ENCODE results near the gene C11orf97. TPM values are rescaled to one million over a fixed set of nuclear protein-coding genes. Genes with fewer than 3 reads are reported as not detected.
"Not testable (repeated sequence)": the region's sequence is repeated elsewhere in the genome, so short reads cannot be mapped to it uniquely, and the experiment has no call there.

The C11orf97 gene
- total RNA-seq, 4 donors from 2014 or later: not detected

DNA sequence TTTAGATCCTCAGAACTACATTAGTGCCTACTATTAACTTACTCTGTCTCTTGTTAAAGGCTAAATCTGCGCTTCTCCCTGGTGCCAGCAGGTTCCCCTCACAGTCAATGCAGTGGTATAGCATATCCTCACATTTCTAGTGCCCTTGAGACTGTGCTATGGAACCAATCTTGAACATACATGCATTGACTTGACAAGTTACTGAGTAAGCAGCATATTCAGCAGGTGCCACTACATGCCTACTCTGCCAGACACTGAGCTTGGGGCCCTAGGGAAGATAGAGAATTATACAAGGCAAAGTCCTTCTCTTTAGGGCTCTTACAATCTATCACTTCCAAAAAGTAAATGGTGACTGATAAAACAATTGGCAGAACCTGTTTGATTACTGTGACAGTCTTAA, 34.6 kb downstream of the C11orf97 start:
- DNase-seq: no peak
- in situ Hi-C loops (cut with MboI; ENCODE audit: low sequenced_read_pairs in 4 of 4): no loop called here
- no peak for ATAC-seq
- H3K27me3 ChIP-seq: no peaks in the 10 kb centered on the region
- no peaks in the 10 kb centered on the region for H3K36me3 ChIP-seq
- H3K4me3 ChIP-seq: no peak overlapping the region
- TF ChIP-seq CTCF (IDR thresholded peaks at IDR 0.05 in 4 of 5, conservative IDR thresholded peaks at IDR 0.05 in 1 of 5) (no peak), POLR2A (IDR thresholded peaks at IDR 0.05) (no peak)
- H3K4me1 ChIP-seq: peaks cover 0 to 10% of the 10 kb centered on the region in 2 donors
- H3K27ac ChIP-seq: no peak overlapping the region
- H3K9me3 ChIP-seq: no peaks in the 10 kb centered on the region
- intact Hi-C loops (cut with DNase I; ENCODE audit: low total_unique reads): no loop called here

DNA sequence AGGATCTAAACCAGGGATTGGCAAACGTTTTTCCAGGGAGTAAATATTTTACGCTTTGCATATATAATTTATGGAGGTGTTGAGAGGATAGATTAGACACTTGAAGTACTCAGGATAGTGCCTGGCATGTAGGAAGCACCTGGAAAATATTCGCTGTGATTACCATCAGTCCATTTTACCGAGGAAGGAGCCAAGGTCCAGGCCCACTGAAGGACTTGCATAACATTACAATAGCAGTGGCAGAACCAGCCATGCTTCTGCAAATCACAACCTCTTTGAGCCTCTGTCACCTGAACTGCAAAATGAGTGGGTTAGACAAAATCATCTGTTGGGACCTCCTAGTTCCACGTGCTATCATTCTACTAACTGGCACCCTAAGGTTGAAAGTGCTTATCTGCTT, 36.9 kb downstream of the C11orf97 start:
- H3K4me3 ChIP-seq: no peak overlapping the region
- H3K36me3 ChIP-seq: no peaks in the 10 kb centered on the region
- in situ Hi-C loops (cut with MboI; ENCODE audit: low sequenced_read_pairs in 4 of 4) (no loop called here), intact Hi-C loops (cut with DNase I; ENCODE audit: low total_unique reads) (no loop called here)
- no peaks in the 10 kb centered on the region for H3K9me3 ChIP-seq
- no peak for ATAC-seq
- H3K4me1 ChIP-seq: peaks cover 0 to 6% of the 10 kb centered on the region in 2 donors
- H3K27me3 ChIP-seq: no peaks in the 10 kb centered on the region
- DNase-seq: no peak
- H3K27ac ChIP-seq: no peak overlapping the region
- no peak for TF ChIP-seq CTCF (IDR thresholded peaks at IDR 0.05 in 4 of 5, conservative IDR thresholded peaks at IDR 0.05 in 1 of 5)
- TF ChIP-seq POLR2A (IDR thresholded peaks at IDR 0.05): no peak

DNA sequence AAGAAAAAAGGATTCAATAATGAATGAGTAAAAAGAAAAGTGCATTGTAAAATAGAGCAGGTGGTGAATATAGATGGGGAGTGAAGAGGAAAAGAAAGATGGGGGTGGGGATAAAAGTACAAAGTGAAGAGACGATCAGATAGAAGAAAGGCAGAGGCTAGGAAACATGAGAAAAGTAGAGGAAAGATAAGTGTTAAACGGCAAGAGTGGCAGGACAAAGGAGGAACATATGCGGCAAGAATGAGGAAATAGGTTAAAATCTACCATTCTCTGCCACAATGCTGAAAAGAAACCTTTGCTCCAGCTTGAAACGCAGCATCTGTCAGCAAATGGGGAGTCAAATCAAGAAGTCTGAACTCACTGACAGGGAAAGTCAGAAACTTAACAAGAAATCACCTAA, 38.3 kb downstream of the C11orf97 start:
- Histone ChIP-seq H3K27me3 (no peaks in the 10 kb centered on the region), H3K4me1 (peaks cover 0 to under 1% of the 10 kb centered on the region in 2 donors), H3K36me3 (no peaks in the 10 kb centered on the region), H3K4me3 (no peak overlapping the region), H3K9me3 (no peaks in the 10 kb centered on the region), H3K27ac (no peak overlapping the region)
- no peak for DNase-seq
- TF ChIP-seq POLR2A (IDR thresholded peaks at IDR 0.05) (no peak), CTCF (IDR thresholded peaks at IDR 0.05 in 4 of 5, conservative IDR thresholded peaks at IDR 0.05 in 1 of 5) (no peak)
- in situ Hi-C loops (cut with MboI; ENCODE audit: low sequenced_read_pairs in 4 of 4) (no loop called here), intact Hi-C loops (cut with DNase I; ENCODE audit: low total_unique reads) (no loop called here)
- no peak for ATAC-seq

GRCh38 chr11:94553938-94554337, 41.7 kb downstream of the C11orf97 start:
- TF ChIP-seq CTCF (IDR thresholded peaks at IDR 0.05 in 4 of 5, conservative IDR thresholded peaks at IDR 0.05 in 1 of 5): no peak
- TF ChIP-seq POLR2A (IDR thresholded peaks at IDR 0.05): no peak
- no peaks in the 10 kb centered on the region for H3K9me3 ChIP-seq
- intact Hi-C loops (cut with DNase I; ENCODE audit: low total_unique reads) (no loop called here), in situ Hi-C loops (cut with MboI; ENCODE audit: low sequenced_read_pairs in 4 of 4) (no loop called here)
- DNase-seq (no peak), ATAC-seq (no peak)
- H3K36me3 ChIP-seq: no peaks in the 10 kb centered on the region
- no peaks in the 10 kb centered on the region for H3K4me1 ChIP-seq
- H3K27ac ChIP-seq: no peak overlapping the region
- H3K4me3 ChIP-seq: no peak overlapping the region
- no peaks in the 10 kb centered on the region for H3K27me3 ChIP-seq

DNA sequence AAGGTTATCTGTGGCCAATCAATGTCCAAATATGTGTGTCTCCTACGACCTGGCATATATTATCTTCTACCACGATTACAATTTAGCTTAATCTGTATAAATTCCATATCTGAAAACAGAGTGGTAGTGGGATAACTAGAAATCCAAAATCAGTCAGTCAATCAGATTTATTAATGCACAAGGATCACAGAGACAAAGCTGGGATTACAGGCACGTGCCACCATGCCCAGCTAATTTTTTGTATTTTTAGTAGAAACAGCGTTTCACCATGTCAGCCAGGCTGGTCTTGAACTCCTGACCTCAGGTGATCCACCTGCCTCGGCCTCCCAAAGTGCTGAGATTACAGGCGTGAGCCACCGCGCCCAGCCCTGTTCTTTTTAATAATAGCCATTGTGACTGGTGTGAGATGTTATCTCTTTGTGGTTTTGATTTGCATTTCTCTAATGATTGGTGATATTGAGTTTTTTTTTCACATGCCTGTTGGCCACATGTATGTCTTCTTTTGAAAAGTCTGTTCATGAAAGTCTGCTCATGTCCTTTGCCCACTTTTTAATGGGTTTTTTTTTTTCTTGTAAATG, 43.6 kb downstream of the C11orf97 start:
- H3K27me3 ChIP-seq; ATAC-seq; H3K9me3 ChIP-seq; DNase-seq; intact Hi-C loops (cut with DNase I; ENCODE audit: low total_unique reads); H3K36me3 ChIP-seq; H3K27ac ChIP-seq; in situ Hi-C loops (cut with MboI; ENCODE audit: low sequenced_read_pairs in 4 of 4); H3K4me1 ChIP-seq; H3K4me3 ChIP-seq: not testable (repeated sequence)

Measured in gastrocnemius medialis (tissue), 4 donors.